ENCODE results near the gene EPB41L4A.

EPB41L4A gene

DNA sequence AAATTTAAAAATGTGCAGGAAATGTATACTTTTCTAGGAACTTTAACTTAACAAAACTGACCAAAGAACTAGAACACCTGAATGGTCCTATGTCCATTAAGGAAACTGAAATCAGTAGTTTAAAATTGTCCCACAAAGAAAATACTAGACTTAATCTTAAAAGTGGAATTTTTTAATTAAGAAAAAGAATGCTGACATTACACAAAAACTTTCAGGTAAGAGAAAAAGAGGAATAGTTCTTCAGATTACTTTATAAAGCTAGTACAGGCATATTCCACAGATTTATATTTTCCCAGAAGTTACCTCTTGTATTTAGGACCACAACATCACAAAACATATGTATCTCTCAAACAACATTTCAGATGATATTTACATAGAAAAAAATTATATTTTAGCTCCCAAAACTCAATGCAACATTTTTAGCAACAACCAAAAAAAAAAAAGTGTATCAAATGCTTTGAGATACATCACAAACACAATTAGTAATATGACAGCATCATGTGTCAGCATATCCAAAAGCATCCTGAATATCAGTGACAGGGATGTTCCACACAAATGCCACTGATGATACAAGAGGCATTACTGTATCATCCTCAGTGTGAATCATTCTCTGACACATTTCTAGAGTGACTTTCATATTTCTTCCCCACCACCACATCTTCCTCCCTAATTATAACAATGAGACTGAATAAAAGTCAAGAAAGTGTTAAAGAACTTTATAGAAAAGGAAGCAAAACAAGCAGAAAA is 264.0 kb downstream of the EPB41L4A start:
- Histone ChIP-seq H3K4me3 (ENCODE audit: low read length) (no peak overlapping the region), H2BK5ac (ENCODE audit: low read length) (no peak overlapping the region), H3K79me2 (ENCODE audit: control insufficient read depth, insufficient read depth, low read length) (no peaks in the 10 kb centered on the region), H3K4me1 (ENCODE audit: control insufficient read depth, low read depth, low read length) (no peaks in the 10 kb centered on the region), H2BK120ac (ENCODE audit: low read depth, low read length) (no peak overlapping the region), H2AK5ac (ENCODE audit: low read length) (no peak overlapping the region), H3K4me2 (ENCODE audit: low read length) (no peak overlapping the region), H3K18ac (ENCODE audit: low read length) (no peak overlapping the region), H4K8ac (ENCODE audit: low read depth, low read length) (no peak overlapping the region), H3K27ac (ENCODE audit: low read depth, low read length) (no peak overlapping the region), H4K5ac (ENCODE audit: low read length) (no peak overlapping the region), H3K23ac (ENCODE audit: low read length) (no peak overlapping the region), H3K79me1 (ENCODE audit: low read length) (no peaks in the 10 kb centered on the region), H3K56ac (ENCODE audit: low read length) (no peak overlapping the region), H3K9ac (ENCODE audit: low read length) (no peak overlapping the region), H3K4ac (ENCODE audit: low read depth, low read length) (no peak overlapping the region), H2BK15ac (replicated peaks; ENCODE audit: low read depth) (no peak overlapping the region), H3K36me3 (ENCODE audit: control insufficient read depth, insufficient read depth, low read length) (no peaks in the 10 kb centered on the region), H3K27me3 (ENCODE audit: insufficient read depth, low read length, poor library complexity) (no peaks in the 10 kb centered on the region)
- no peak for DNase-seq

DNA sequence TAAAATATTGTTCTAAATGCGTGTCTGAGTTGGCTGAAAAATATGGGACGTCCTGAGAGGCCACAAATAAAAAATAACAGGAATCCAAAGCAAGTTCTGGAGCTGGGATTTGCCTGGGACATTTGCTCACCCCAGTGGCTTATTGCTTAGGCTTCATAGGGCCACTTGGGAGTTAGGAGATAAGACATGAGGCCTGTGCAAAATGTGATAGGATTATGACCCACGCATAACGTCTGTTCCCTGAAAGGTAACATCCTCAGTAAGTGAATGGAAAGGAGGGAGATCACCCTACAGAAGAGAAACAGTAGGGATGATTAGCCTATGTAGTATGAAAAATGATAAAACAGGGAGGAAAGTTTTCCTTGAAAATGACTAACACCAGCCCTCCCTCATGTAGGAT is 269.4 kb downstream of the EPB41L4A start:
- H3K36me3 ChIP-seq (ENCODE audit: control insufficient read depth, insufficient read depth, low read length), result no peaks in the 10 kb centered on the region
- no peak overlapping the region for H2BK120ac ChIP-seq (ENCODE audit: low read depth, low read length)
- no peak overlapping the region for H3K4ac ChIP-seq (ENCODE audit: low read depth, low read length)
- no peak overlapping the region for H3K9ac ChIP-seq (ENCODE audit: low read length)
- H3K79me1 ChIP-seq (ENCODE audit: low read length), result no peaks in the 10 kb centered on the region
- no peak overlapping the region for H2BK15ac ChIP-seq (replicated peaks; ENCODE audit: low read depth)
- no peak overlapping the region for H3K4me3 ChIP-seq (ENCODE audit: low read length)
- H3K56ac ChIP-seq (ENCODE audit: low read length), result no peak overlapping the region
- no CpG with 5 or more reads among the region's 4 CpGs for WGBS (ENCODE audit: extremely low coverage, insufficient coverage, low lambda C conversion rate)
- H4K8ac ChIP-seq (ENCODE audit: low read depth, low read length), result no peak overlapping the region
- no peak overlapping the region for H3K4me2 ChIP-seq (ENCODE audit: low read length)
- no peaks in the 10 kb centered on the region for H3K79me2 ChIP-seq (ENCODE audit: control insufficient read depth, insufficient read depth, low read length)
- H2AK5ac ChIP-seq (ENCODE audit: low read length), result no peak overlapping the region
- DNase-seq, result no peak
- H3K27me3 ChIP-seq (ENCODE audit: insufficient read depth, low read length, poor library complexity), result no peaks in the 10 kb centered on the region
- H3K4me1 ChIP-seq (ENCODE audit: control insufficient read depth, low read depth, low read length), result no peaks in the 10 kb centered on the region
- H3K27ac ChIP-seq (ENCODE audit: low read depth, low read length), result no peak overlapping the region
- H3K18ac ChIP-seq (ENCODE audit: low read length), result no peak overlapping the region
- no peak overlapping the region for H2BK5ac ChIP-seq (ENCODE audit: low read length)
- H3K23ac ChIP-seq (ENCODE audit: low read length), result no peak overlapping the region
- H4K5ac ChIP-seq (ENCODE audit: low read length), result no peak overlapping the region

DNA sequence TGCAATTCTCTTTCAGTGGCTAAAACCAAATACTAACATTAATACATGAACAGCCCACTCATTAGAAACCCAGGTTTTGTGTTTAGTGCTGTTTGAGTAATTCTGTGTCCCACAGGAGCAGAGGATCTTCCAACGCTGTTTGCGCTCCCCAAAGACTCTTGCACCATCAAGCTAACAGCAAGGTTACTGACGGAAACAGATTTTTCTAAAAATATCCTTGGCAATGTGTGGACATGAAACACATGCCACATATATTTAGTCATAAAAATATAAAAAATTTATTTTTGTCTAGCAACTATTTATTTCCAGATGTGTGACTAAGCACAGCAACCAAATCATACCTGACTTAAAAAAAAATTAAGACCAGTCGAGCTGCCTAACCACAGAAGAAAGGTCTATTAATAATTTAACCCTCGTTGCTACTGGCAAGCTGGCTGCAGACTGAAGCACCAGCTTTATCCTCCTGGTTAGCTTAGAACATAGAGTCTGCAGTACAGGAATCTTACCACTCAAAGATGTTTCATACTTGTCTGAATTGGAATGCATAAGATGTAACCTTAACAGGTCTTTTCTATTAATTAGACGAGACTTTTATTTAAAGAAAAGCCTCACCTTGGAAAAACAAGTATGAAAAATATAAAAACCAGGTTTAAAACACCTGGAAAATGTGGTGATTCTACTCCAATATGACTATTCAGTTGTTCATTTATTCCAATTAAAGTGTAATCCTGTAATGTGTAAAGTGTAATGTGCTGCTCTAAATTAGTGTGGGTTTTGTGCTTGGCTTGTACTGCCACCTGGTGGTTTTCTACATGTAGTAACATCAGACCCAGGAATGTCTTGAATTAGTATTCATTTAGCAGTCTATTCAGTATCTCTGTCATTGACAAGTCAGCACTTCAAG is 272.5 kb downstream of the EPB41L4A start:
- no peak overlapping the region for H3K56ac ChIP-seq (ENCODE audit: low read length)
- no peaks in the 10 kb centered on the region for H3K36me3 ChIP-seq (ENCODE audit: control insufficient read depth, insufficient read depth, low read length)
- H4K8ac ChIP-seq (ENCODE audit: low read depth, low read length), result no peak overlapping the region
- no peaks in the 10 kb centered on the region for H3K4me1 ChIP-seq (ENCODE audit: control insufficient read depth, low read depth, low read length)
- no peaks in the 10 kb centered on the region for H3K79me1 ChIP-seq (ENCODE audit: low read length)
- H3K23ac ChIP-seq (ENCODE audit: low read length), result no peak overlapping the region
- H3K4ac ChIP-seq (ENCODE audit: low read depth, low read length), result no peak overlapping the region
- H3K27ac ChIP-seq (ENCODE audit: low read depth, low read length), result no peak overlapping the region
- H3K79me2 ChIP-seq (ENCODE audit: control insufficient read depth, insufficient read depth, low read length), result no peaks in the 10 kb centered on the region
- no CpG with 5 or more reads among the region's 6 CpGs for WGBS (ENCODE audit: extremely low coverage, insufficient coverage, low lambda C conversion rate)
- H3K18ac ChIP-seq (ENCODE audit: low read length), result no peak overlapping the region
- peak; percentile 76 for DNase-seq
- H2BK120ac ChIP-seq (ENCODE audit: low read depth, low read length), result no peak overlapping the region
- H3K4me2 ChIP-seq (ENCODE audit: low read length), result no peak overlapping the region
- no peak overlapping the region for H3K9ac ChIP-seq (ENCODE audit: low read length)
- no peak overlapping the region for H2BK15ac ChIP-seq (replicated peaks; ENCODE audit: low read depth)
- H4K5ac ChIP-seq (ENCODE audit: low read length), result no peak overlapping the region
- H2AK5ac ChIP-seq (ENCODE audit: low read length), result no peak overlapping the region
- H3K27me3 ChIP-seq (ENCODE audit: insufficient read depth, low read length, poor library complexity), result no peaks in the 10 kb centered on the region
- H3K4me3 ChIP-seq (ENCODE audit: low read length), result no peak overlapping the region
- H2BK5ac ChIP-seq (ENCODE audit: low read length), result no peak overlapping the region

DNA sequence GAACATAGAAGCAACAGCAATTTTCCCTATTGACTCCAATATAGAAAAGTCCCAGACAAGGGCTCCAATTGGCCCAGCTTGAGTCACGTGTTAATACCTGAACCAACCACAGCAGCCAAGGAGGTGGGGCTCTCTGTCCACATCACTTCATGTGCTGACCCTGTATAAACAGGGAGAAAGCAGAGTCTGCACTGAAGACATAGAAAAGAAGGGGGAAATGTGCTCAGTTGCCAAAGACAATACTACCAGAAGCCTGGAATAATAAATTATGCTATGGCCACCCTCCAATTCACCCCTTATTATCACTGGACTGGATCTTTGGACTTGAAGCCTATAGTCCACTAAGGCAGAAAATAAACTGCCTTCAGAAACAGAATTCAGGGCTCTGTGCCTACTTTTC is 275.4 kb downstream of the EPB41L4A start:
- H3K4me3 ChIP-seq (ENCODE audit: low read length), result no peak overlapping the region
- WGBS (ENCODE audit: extremely low coverage, insufficient coverage, low lambda C conversion rate), result no CpG with 5 or more reads among the region's 1 CpG

DNA sequence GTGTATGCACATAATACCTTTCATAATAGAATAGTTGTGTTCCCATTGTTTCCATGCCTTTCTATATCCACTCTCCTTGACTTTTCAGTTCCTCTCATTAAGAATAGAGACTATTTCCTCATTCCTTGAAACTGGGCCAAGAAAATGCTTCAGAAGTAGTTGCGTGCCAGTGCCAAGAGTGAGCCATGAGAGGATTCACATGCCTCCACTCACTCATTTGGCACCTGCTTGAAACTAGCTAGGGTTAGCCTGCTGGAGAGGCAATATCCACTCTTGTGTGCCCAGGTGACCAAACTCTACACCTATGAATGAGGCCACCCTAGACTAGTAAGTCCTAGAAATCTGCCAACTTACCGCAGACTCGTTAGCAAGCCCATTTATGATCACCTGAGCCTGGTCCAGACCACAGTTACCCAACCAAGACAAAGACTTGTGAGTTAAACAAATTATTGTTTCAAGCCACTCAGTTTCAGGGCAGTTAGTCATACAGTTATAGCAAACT is 276.3 kb downstream of the EPB41L4A start:
- no peak overlapping the region for H4K5ac ChIP-seq (ENCODE audit: low read length)
- DNase-seq, result no peak
- no peak overlapping the region for H2BK5ac ChIP-seq (ENCODE audit: low read length)
- no peak overlapping the region for H3K27ac ChIP-seq (ENCODE audit: low read depth, low read length)
- no peaks in the 10 kb centered on the region for H3K79me2 ChIP-seq (ENCODE audit: control insufficient read depth, insufficient read depth, low read length)
- H2BK120ac ChIP-seq (ENCODE audit: low read depth, low read length), result no peak overlapping the region
- H3K9ac ChIP-seq (ENCODE audit: low read length), result no peak overlapping the region
- H3K79me1 ChIP-seq (ENCODE audit: low read length), result no peaks in the 10 kb centered on the region
- no peak overlapping the region for H3K18ac ChIP-seq (ENCODE audit: low read length)
- no peak overlapping the region for H3K23ac ChIP-seq (ENCODE audit: low read length)
- no peak overlapping the region for H3K4ac ChIP-seq (ENCODE audit: low read depth, low read length)
- H4K8ac ChIP-seq (ENCODE audit: low read depth, low read length), result no peak overlapping the region
- no peak overlapping the region for H2AK5ac ChIP-seq (ENCODE audit: low read length)
- no peaks in the 10 kb centered on the region for H3K36me3 ChIP-seq (ENCODE audit: control insufficient read depth, insufficient read depth, low read length)
- no CpG with 5 or more reads among the region's 3 CpGs for WGBS (ENCODE audit: extremely low coverage, insufficient coverage, low lambda C conversion rate)
- H3K4me3 ChIP-seq (ENCODE audit: low read length), result no peak overlapping the region
- H3K4me1 ChIP-seq (ENCODE audit: control insufficient read depth, low read depth, low read length), result no peaks in the 10 kb centered on the region
- H3K27me3 ChIP-seq (ENCODE audit: insufficient read depth, low read length, poor library complexity), result no peaks in the 10 kb centered on the region
- H2BK15ac ChIP-seq (replicated peaks; ENCODE audit: low read depth), result no peak overlapping the region
- H3K56ac ChIP-seq (ENCODE audit: low read length), result no peak overlapping the region
- H3K4me2 ChIP-seq (ENCODE audit: low read length), result no peak overlapping the region

More for the DNA sequence above, 275.4 kb downstream of the EPB41L4A start:
- H3K9ac ChIP-seq (ENCODE audit: low read length), result no peak overlapping the region
- no peaks in the 10 kb centered on the region for H3K27me3 ChIP-seq (ENCODE audit: insufficient read depth, low read length, poor library complexity)
- no peak overlapping the region for H4K5ac ChIP-seq (ENCODE audit: low read length)
- H2BK5ac ChIP-seq (ENCODE audit: low read length), result no peak overlapping the region
- no peak overlapping the region for H3K4me2 ChIP-seq (ENCODE audit: low read length)
- H3K27ac ChIP-seq (ENCODE audit: low read depth, low read length), result no peak overlapping the region
- H3K79me1 ChIP-seq (ENCODE audit: low read length), result no peaks in the 10 kb centered on the region
- no peaks in the 10 kb centered on the region for H3K4me1 ChIP-seq (ENCODE audit: control insufficient read depth, low read depth, low read length)
- no peak overlapping the region for H3K4ac ChIP-seq (ENCODE audit: low read depth, low read length)
- no peak overlapping the region for H2BK15ac ChIP-seq (replicated peaks; ENCODE audit: low read depth)
- H3K79me2 ChIP-seq (ENCODE audit: control insufficient read depth, insufficient read depth, low read length), result no peaks in the 10 kb centered on the region
- no peak overlapping the region for H3K18ac ChIP-seq (ENCODE audit: low read length)
- no peak overlapping the region for H3K56ac ChIP-seq (ENCODE audit: low read length)
- no peak overlapping the region for H2BK120ac ChIP-seq (ENCODE audit: low read depth, low read length)
- H2AK5ac ChIP-seq (ENCODE audit: low read length), result no peak overlapping the region
- no peak overlapping the region for H4K8ac ChIP-seq (ENCODE audit: low read depth, low read length)
- no peaks in the 10 kb centered on the region for H3K36me3 ChIP-seq (ENCODE audit: control insufficient read depth, insufficient read depth, low read length)
- H3K23ac ChIP-seq (ENCODE audit: low read length), result no peak overlapping the region
- DNase-seq, result no peak

Measured in mesendoderm (in vitro differentiated cells).